Right lung (tissue), 5 donors: ENCODE results near the gene PANK2. TPM values are rescaled to one million over a fixed set of nuclear protein-coding genes. Genes with fewer than 3 reads are reported as not detected.
"Not testable (repeated sequence)": the region's sequence is repeated elsewhere in the genome, so short reads cannot be mapped to it uniquely, and the experiment has no call there.

ENCODE experiments used
- DNase-seq, 2 donors: peaks; one replicate each; pipeline ENCODE4 v3.0.0-alpha.2; 2013
- polyA plus RNA-seq, 5 donors: library from polyadenylated mRNA; unstranded; fragments of 120-200 nt; gene quantifications; one replicate each; pipeline versions ENCODE4 v1.2.1 to v1.2.3, GENCODE V29; 2013; ENCODE audit warnings: inconsistent platforms in 1 of 5, low replicate concordance in 1 of 5; ENCODE audit not compliant: insufficient read length in 5 of 5, insufficient read depth in 1 of 5

Gene PANK2
- polyA plus RNA-seq, 5 donors, result 32.8 to 38.6 (median 37.0) TPM

- DNase-seq, result no peak
Measured at GRCh38 chr20:3898639-3899038, 9.5 kb downstream of the PANK2 start.

- no peak for DNase-seq
Measured at GRCh38 chr20:3900187-3900604, 11.0 kb downstream of the PANK2 start.

- DNase-seq, result no peak
Measured at GRCh38 chr20:3901028-3901705, 12.0 kb downstream of the PANK2 start.

- peak in 1 of 2 donors; percentile 23 for DNase-seq
Measured at GRCh38 chr20:3901706-3902440, 12.7 kb downstream of the PANK2 start.

GRCh38 chr20:3902446-3902845, 13.3 kb downstream of the PANK2 start:
- no peak for DNase-seq

- DNase-seq, result no peak
Measured at GRCh38 chr20:3904224-3904623, 15.0 kb downstream of the PANK2 start.

GRCh38 chr20:3904857-3905256, 15.7 kb downstream of the PANK2 start:
- DNase-seq, result no peak

GRCh38 chr20:3906744-3907721, 17.8 kb downstream of the PANK2 start:
- not testable (repeated sequence) for DNase-seq

- DNase-seq, result no peak
Measured at GRCh38 chr20:3908667-3909066, 19.5 kb downstream of the PANK2 start.

- DNase-seq, result no peak
Measured at GRCh38 chr20:3909952-3910366, 20.8 kb downstream of the PANK2 start.

GRCh38 chr20:3910853-3911252, 21.7 kb downstream of the PANK2 start:
- DNase-seq, result no peak

GRCh38 chr20:3911956-3912355, 22.8 kb downstream of the PANK2 start:
- no peak for DNase-seq

GRCh38 chr20:3914446-3914845, 25.3 kb downstream of the PANK2 start:
- no peak for DNase-seq

- no peak for DNase-seq
Measured at GRCh38 chr20:3915691-3916090, 26.5 kb downstream of the PANK2 start.

- DNase-seq, result no peak
Measured at GRCh38 chr20:3916364-3916763, 27.2 kb downstream of the PANK2 start.

- DNase-seq, result no peak
Measured at GRCh38 chr20:3919352-3919751, 30.2 kb downstream of the PANK2 start.

GRCh38 chr20:3922223-3922982, 33.2 kb downstream of the PANK2 start:
- no peak for DNase-seq

- no peak for DNase-seq
Measured at GRCh38 chr20:3922983-3923339, 33.8 kb downstream of the PANK2 start.

- no peak for DNase-seq
Measured at GRCh38 chr20:3923818-3924217, 34.6 kb downstream of the PANK2 start.

GRCh38 chr20:3924304-3925112, 35.3 kb downstream of the PANK2 start:
- DNase-seq, result no peak
